A673 (cell line): ENCODE data around the gene MDFI.

Experiments
- CTCF ChIP-seq: fragments of 300-800, 200-600 bp; sonication (generic); conservative IDR thresholded peaks from 2 replicates; pipeline ENCODE4 v1.5.1; 2017; ENCODE audit warnings: low read depth, mild to moderate bottlenecking, antibody characterized with exemption, low read length, moderate library complexity, mixed read lengths
- EZH2 ChIP-seq: fragments of 200-600 bp; sonication (generic); IDR thresholded peaks from 2 replicates; pipeline ENCODE4 v1.6.1; 2017; ENCODE audit warnings: borderline replicate concordance, low read depth, mild to moderate bottlenecking, mixed read lengths, antibody characterized with exemption, low read length; ENCODE audit not compliant: poor library complexity, severe bottlenecking

DNA sequence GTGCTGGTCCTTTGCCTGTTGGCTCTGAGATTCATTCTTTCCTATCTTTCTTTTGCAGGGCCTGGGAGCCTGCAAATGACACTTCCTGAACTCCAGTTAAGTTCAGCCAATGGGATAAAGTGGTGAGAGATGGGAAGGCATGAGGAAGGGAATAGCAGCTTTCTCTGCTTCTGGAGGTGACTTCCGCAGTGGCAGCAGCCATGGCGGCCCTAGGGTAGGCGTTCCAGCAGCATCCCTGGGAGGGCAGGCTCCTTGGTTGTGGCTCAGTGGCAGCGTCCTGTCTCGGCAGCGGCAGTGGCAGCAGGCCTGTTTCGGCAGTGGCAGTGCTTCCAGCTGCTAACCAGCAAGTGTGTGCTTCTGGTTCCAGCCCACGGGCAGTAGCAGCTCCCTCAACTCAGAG, 7.3 kb upstream of the MDFI start:
- TF ChIP-seq CTCF (no peak), EZH2 (no peak)
